Panc1 (cell line): Measurements from ENCODE around the gene GALNTL6. TPM values are rescaled to one million over a fixed set of nuclear protein-coding genes. Genes with fewer than 3 reads are reported as not detected.

Experiments used
- ATAC-seq: fragments of 200-7000 bp; cut with Tn5 transposase; 2 replicates; pipeline ENCODE4 v1.9.1; 2020; ENCODE audit warnings: mild to moderate bottlenecking, moderate library complexity
- BruUV-seq: library from RNA; stranded (reverse); fragments of 400-500 nt; replicated peaks from 2 replicates; lab custom pipeline; 2021; lab: Mats Ljungman, UMichigan
- CTCF ChIA-PET: fragments of 300-600 bp; sonication (Branson Sonifier 250); formaldehyde crosslinking; loops from one replicate; lab custom pipeline; 2022; ENCODE audit warnings: antibody characterized with exemption; lab: Charles Lee
- POLR2A ChIA-PET: fragments of 300-600 bp; sonication (Branson Sonifier 250); formaldehyde crosslinking; loops from one replicate; lab custom pipeline; 2022; ENCODE audit warnings: antibody characterized with exemption; lab: Charles Lee
- DNase-seq: peaks from one replicate; pipeline ENCODE4 v3.0.0-alpha.2; 2010; ENCODE audit warnings: low read depth, low spot score
- H3K27ac ChIP-seq: 2 replicates; pipeline ENCODE4 v1.5.1; 2011; ENCODE audit warnings: mild to moderate bottlenecking, low read length, inconsistent platforms
- H3K27me3 ChIP-seq: fragments of 200-500 bp; sonication (Bioruptor generic); 2 replicates; pipeline ENCODE4 v1.6.0; 2014; ENCODE audit warnings: low read length, inconsistent platforms; ENCODE audit not compliant: control insufficient read depth, insufficient read depth
- H3K36me3 ChIP-seq: fragments of 200-500 bp; sonication (Bioruptor generic); 2 replicates; pipeline ENCODE4 v1.5.1; 2014; ENCODE audit warnings: inconsistent platforms, mild to moderate bottlenecking, low read length, moderate library complexity; ENCODE audit not compliant: control insufficient read depth, insufficient read depth
- H3K4me1 ChIP-seq: 2 replicates; pipeline ENCODE4 v1.5.1; 2011; ENCODE audit warnings: inconsistent platforms, mild to moderate bottlenecking, low read length, moderate library complexity; ENCODE audit not compliant: control insufficient read depth, insufficient read depth
- H3K4me3 ChIP-seq, 2 experiments: 2 replicates each; pipeline ENCODE4 v1.5.1; 2011 to 2012; ENCODE audit warnings: low read depth in 2 of 2, low read length in 2 of 2, mild to moderate bottlenecking in 2 of 2, inconsistent platforms in 1 of 2, moderate library complexity in 1 of 2
- H3K9me3 ChIP-seq: fragments of 200-500 bp; sonication (Bioruptor generic); 2 replicates; pipeline ENCODE4 v1.5.1; 2014; ENCODE audit warnings: low read depth, mild to moderate bottlenecking, inconsistent platforms, low read length, moderate library complexity; ENCODE audit not compliant: control insufficient read depth, insufficient read depth
- POLR2AphosphoS5 ChIP-seq: IDR thresholded peaks from 2 replicates; pipeline ENCODE4 v1.6.1; 2012; ENCODE audit warnings: mild to moderate bottlenecking, low read depth, low read length, moderate library complexity
- SIN3A ChIP-seq: IDR thresholded peaks from 2 replicates; pipeline ENCODE4 v1.6.1; 2012; ENCODE audit warnings: low read depth, mild to moderate bottlenecking, low read length, moderate library complexity, borderline replicate concordance; ENCODE audit not compliant: insufficient read depth
- TCF7L2 ChIP-seq: IDR thresholded peaks from 2 replicates; pipeline ENCODE4 v1.6.1; 2011; ENCODE audit warnings: mild to moderate bottlenecking, low read depth, low read length, inconsistent platforms
- in situ Hi-C: cut with HindIII; loops from 2 replicates; pipeline ENCODE4 v1.10.0; 2016; ENCODE audit warnings: low sequenced_read_pairs, low pct_unique_long_range_greater_than_20kb
- intact Hi-C: fragments of 100-400 bp; cut with micrococcal nuclease; formaldehyde crosslinking; loops from one replicate; pipeline ENCODE4 v1.10.0; 2022; ENCODE audit not compliant: unreplicated experiment
- total RNA-seq: library from RNA; stranded (reverse); gene quantifications from one replicate; pipeline ENCODE4 v1.2.1, GENCODE V29; 2021; ENCODE audit not compliant: unreplicated experiment
- TF ChIP-seq, protein P1 (sequence below): fragments of 450-650 bp; IDR thresholded peaks from 2 replicates; pipeline ENCODE4 v1.5.1; 2017; ENCODE audit warnings: mild to moderate bottlenecking
- TF ChIP-seq, protein P2 (sequence below), 2 experiments: IDR thresholded peaks; 2 replicates each; pipeline ENCODE4 v1.6.1; 2011 to 2012; ENCODE audit warnings: low read depth in 2 of 2, control low read depth in 1 of 2, low read length in 1 of 2, mild to moderate bottlenecking in 1 of 2, moderate library complexity in 1 of 2; ENCODE audit not compliant: insufficient read depth in 1 of 2

GALNTL6 gene
- total RNA-seq, 1 experiment from 2014 or later, result not detected

GRCh38 chr4:172356016-172356415 is 542.8 kb downstream of the GALNTL6 start:
- intact Hi-C loops, result no loop called here
- H3K27me3 ChIP-seq, result no peaks in the 10 kb centered on the region
- POLR2A ChIA-PET, result no interaction called here
- TF ChIP-seq, protein P1, sequence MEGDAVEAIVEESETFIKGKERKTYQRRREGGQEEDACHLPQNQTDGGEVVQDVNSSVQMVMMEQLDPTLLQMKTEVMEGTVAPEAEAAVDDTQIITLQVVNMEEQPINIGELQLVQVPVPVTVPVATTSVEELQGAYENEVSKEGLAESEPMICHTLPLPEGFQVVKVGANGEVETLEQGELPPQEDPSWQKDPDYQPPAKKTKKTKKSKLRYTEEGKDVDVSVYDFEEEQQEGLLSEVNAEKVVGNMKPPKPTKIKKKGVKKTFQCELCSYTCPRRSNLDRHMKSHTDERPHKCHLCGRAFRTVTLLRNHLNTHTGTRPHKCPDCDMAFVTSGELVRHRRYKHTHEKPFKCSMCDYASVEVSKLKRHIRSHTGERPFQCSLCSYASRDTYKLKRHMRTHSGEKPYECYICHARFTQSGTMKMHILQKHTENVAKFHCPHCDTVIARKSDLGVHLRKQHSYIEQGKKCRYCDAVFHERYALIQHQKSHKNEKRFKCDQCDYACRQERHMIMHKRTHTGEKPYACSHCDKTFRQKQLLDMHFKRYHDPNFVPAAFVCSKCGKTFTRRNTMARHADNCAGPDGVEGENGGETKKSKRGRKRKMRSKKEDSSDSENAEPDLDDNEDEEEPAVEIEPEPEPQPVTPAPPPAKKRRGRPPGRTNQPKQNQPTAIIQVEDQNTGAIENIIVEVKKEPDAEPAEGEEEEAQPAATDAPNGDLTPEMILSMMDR, result no peak
- TF ChIP-seq SIN3A, result no peak
- no peak for TF ChIP-seq POLR2AphosphoS5
- TF ChIP-seq, protein P2, sequence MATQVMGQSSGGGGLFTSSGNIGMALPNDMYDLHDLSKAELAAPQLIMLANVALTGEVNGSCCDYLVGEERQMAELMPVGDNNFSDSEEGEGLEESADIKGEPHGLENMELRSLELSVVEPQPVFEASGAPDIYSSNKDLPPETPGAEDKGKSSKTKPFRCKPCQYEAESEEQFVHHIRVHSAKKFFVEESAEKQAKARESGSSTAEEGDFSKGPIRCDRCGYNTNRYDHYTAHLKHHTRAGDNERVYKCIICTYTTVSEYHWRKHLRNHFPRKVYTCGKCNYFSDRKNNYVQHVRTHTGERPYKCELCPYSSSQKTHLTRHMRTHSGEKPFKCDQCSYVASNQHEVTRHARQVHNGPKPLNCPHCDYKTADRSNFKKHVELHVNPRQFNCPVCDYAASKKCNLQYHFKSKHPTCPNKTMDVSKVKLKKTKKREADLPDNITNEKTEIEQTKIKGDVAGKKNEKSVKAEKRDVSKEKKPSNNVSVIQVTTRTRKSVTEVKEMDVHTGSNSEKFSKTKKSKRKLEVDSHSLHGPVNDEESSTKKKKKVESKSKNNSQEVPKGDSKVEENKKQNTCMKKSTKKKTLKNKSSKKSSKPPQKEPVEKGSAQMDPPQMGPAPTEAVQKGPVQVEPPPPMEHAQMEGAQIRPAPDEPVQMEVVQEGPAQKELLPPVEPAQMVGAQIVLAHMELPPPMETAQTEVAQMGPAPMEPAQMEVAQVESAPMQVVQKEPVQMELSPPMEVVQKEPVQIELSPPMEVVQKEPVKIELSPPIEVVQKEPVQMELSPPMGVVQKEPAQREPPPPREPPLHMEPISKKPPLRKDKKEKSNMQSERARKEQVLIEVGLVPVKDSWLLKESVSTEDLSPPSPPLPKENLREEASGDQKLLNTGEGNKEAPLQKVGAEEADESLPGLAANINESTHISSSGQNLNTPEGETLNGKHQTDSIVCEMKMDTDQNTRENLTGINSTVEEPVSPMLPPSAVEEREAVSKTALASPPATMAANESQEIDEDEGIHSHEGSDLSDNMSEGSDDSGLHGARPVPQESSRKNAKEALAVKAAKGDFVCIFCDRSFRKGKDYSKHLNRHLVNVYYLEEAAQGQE (IDR thresholded peaks at IDR 0.05; ENCODE audit: insufficient read depth in 1 of 2, low read depth in 2 of 2, low read length in 1 of 2), result no peak
- TF ChIP-seq TCF7L2, result no peak
- CTCF ChIA-PET, result interaction anchor here (0.5 kb wide), 1 partner anchor 844 kb away, joined by 3 read pairs; no protein-coding TSS in a partner anchor
- in situ Hi-C loops, result no loop called here
- no TSS peak for BruUV-seq
- H3K36me3 ChIP-seq, result no peaks in the 10 kb centered on the region
- no peaks in the 10 kb centered on the region for H3K4me1 ChIP-seq
- DNase-seq, result no peak
- H3K9me3 ChIP-seq, result no peaks in the 10 kb centered on the region
- no peak overlapping the region for H3K27ac ChIP-seq
- no peak for ATAC-seq
- no peak overlapping the region for H3K4me3 ChIP-seq

DNA sequence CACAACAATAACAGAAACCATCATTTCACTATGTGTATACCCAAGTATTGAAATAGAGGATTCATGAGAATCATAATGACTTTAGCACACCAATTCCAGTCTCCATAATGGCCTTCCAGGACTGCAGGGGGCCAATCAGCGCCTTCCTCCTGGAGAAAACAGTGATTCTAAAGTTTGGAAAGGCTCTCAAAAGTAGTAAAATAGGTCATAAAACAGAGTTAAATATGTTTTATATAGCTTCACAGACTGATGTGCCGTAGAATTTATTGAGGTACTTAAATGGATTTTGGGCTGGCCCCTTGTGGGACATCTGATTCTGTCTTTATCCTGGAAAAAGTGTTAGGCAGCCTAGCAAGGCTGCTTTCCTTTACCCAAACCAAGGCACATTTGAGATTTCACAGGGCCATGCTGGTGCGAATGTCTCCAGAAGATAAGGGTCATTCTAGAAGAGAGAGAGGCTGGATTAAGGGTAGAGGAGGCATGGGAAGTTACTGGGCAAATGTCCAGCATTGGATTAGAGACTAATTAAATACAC is 543.9 kb downstream of the GALNTL6 start:
- POLR2A ChIA-PET, result no interaction called here
- ATAC-seq, result no peak
- Histone ChIP-seq H3K36me3 (no peaks in the 10 kb centered on the region), H3K4me1 (no peaks in the 10 kb centered on the region), H3K9me3 (no peaks in the 10 kb centered on the region), H3K4me3 (no peak overlapping the region), H3K27ac (no peak overlapping the region), H3K27me3 (no peaks in the 10 kb centered on the region)
- TF ChIP-seq, protein P2 (IDR thresholded peaks at IDR 0.05; ENCODE audit: insufficient read depth in 1 of 2, low read depth in 2 of 2, low read length in 1 of 2), result no peak
- TF ChIP-seq TCF7L2 (no peak), SIN3A (no peak), POLR2AphosphoS5 (no peak)
- TF ChIP-seq, protein P1, result no peak
- no peak for DNase-seq
- in situ Hi-C loops, result no loop called here
- CTCF ChIA-PET, result no interaction called here
- BruUV-seq, result no TSS peak
- intact Hi-C loops, result no loop called here
